HG02623 (cell line): ENCODE measurements around the gene GLRX2.
A peak's percentile ranks its signal among the peaks of the same experiment; 100 is the strongest.

Experiments
- ATAC-seq: cut with Tn5 transposase; IDR thresholded peaks from one replicate; pipeline ENCODE4 v1.9.1; 2021; ENCODE audit warnings: moderate library complexity; ENCODE audit not compliant: unreplicated experiment

Gene GLRX2

DNA sequence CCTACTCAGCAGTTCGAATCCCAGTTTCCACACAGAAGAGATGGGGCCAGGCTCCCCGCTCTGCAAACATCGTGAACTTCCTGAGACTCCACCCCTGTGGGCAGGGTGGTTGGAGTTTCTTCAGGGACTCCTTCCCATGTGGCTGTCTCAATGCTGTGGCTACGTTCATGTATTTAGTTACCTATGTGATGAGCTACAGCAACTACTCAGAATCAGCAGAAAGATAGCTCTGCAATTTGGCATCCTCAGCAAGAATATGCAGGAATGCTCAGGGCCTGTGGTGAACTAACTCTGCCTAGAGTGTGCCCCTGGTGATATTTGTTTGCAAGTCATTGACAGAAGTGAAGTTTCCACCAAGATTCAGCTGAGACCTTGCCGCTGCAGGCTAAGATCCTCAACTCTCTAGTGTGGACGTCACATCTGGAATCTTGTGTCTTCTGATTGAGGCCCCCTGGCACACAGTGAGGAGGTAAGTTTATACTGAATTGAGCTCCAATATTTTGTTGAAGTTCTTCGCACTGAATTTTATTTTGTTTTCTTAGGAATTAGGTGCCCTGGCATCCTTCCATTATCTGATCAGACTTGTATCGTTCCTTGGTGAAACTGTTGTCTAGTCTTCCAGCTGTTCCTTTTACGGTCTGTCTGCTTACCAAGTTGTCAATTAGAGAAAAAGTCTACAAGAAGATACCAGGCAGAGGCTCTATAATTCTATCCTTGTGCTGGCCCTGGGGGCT lies 8.2 kb upstream of the GLRX2 start:
- ATAC-seq: no peak

DNA sequence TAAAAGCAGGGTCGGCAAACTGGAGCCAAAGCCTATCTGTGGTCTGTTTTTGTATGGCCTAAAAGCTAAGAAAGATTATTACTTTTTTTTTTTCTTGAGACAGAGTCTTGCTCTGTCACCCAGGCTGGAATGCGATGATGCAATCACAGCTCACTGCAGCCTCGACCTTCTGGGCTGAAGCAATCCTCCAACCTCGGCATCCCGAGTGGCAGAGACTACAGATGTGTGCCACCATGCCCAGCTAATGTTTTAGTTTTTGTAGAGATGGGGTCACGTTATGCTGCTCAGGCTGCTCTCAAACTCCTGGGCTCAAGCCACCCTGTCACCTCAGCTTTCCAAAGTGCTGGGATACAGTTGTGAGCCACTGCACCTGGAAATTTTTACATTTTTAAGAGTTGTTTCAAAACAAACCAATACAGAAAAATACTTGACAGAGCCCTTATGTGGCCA lies 6.5 kb upstream of the GLRX2 start:
- ATAC-seq: no peak

DNA sequence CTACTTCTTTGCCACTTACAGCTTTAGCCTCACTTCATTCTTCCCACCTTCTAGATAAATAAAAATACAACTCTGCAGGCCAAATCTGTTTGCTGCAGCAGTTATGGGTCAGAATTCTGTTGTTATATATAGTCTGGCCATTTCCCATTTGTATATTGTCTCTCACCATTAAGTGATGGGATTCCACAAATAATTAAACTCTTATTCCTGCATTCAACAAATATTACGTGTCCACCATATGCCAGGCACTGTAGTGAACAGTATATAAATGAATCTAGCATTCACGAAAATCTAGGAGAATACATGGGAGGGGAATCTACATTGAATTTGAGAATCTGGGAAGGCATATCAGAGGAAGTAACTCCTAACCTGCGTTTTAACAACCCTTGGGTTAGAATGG lies 5.7 kb upstream of the GLRX2 start:
- ATAC-seq: no peak

DNA sequence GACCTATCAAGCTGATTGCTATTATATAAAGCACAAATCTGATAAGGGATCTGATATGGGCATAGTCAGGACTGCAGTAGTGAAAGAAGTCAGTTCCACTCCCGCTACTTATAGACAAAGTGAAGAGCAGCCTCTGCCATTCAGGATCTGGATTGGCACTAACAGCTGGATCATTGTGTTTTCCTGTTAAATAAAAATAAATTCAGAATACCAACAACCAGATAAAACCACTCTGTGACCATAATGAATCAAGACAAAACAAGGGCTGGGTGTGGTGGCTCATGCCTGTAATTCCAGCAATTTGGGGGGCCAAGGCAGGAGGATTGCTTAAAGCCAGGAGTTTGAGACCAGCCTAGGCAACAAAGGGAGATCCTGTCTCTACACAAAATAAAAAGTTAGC lies 5.0 kb upstream of the GLRX2 start:
- no peak for ATAC-seq

DNA sequence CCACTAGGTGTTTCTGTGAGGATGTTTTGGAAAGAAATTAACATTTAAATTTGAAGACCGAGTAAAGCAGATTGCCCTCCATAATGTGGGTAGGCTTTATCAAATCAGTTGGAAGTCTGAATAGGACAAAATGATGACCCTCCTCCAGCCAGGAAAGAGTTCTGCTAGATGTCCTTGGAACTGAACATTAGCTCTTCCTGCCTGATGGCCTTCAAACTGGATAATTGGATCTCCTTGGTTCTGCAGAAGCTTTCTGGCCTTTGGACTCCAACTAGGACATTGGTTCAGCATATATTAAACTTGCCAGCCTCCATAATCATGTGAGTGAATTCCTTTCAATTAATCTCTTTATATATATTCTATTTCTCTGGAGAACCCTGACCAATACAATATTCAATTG lies 4.4 kb upstream of the GLRX2 start:
- no peak for ATAC-seq

DNA sequence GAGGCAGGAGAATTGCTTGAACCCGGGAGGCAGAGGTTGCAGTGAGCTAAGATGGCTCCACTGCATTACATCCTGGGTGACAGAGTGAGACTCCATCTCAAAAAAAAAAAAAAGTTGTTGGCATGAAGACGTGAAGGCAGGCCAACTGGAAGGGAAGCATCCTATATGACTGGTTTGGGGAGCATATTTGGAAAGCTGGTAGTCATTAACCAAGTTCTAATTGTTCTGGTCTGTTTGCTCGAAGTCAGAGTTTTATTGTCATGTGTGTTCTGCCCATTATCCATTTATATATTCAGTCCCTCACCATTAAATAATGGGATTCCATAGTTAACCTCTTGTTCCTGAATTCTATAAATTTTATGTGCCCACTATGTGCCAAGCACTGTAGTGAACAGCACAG lies 3.3 kb upstream of the GLRX2 start:
- ATAC-seq: no peak

DNA sequence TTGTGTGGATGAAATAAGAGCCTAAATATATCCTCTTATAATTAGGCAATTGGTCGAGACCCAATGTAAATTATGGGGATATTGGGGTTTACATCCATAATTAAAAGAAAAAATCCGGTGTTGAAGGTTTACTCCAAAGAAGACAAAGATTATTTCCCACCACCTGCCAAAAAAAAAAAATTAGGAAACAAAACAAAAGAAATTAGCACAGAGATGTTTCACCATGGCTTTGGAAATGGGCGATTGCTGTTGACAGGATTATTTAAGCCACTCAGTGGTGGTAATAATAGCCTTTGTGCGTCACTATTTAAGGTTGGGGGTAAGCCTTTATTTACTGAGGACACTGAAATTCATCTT lies 585 bp upstream of the GLRX2 start:
- no peak for ATAC-seq

DNA sequence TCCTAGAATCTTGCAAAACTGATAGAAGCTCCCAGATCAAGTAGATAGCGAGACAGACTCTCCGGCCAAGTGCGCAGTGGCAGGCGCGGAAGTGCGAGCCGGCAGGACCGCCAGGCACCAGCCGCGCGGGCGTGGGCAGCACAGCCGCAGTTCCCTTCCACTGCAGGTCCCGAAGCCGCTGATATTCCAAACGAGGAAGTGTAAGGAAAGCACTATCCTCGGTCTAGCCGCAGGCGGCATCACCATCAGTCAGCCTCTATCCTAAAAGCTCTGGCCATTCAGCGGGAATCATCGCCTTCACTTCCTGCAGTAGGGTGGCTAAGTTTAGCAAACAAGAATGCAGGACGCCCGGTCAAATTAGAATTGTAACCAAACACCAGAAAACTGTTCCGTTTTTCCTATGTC lies 710 bp downstream of the GLRX2 start:
- ATAC-seq: peak; percentile 33

DNA sequence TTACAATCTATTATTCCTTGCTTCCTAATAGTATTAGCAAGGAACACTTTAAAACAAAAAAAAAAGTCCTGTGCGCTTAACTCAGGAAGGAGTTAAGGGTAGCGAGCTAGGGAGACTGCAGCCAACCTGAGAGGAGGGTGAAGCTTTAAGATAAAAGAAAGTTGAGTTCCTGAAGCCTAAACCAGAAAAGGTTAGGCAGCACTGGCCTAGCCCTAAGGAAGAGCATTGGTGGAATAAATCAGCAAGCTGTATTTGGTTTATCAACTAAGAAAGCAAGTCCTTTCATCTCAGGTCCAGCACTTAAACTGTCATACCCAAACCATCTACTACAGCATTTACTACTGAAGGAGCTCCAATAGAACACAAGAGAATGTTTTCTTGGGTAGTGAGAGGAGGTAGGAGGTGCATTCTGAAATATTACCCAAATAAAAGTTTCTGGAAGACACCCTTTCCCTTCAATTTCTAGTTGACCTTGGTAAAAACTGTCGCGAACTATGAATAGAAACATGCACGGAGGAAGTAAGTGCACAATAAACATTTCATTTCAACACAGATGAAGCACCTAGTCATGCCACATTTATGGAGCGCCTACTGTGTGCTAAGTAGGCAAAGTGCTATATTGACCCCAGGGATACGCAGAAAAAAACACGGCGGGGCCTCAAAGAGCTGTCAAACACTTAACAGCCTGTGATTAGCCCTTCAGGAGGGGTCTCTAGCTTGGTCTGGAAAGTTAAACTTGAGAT lies 1.3 kb downstream of the GLRX2 start:
- ATAC-seq: no peak

DNA sequence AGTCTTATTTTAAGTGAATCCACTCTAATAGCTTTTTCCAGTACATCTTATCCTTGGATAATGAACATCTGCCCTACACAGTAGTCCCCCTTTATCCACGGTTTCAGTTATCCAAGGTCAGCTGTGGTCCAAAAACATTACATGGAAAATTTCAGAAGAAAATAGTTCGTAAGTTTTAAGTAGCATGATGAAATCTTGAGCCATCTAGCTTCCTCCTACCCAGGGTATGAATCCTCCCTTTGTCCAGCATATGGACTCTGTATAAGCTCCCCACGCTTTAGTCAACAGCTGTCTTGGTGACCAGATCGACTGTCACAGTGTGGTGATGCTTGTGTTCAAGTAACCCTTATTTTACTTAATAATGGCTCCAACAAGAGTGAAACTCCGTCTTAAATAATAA lies 2.6 kb downstream of the GLRX2 start:
- ATAC-seq: no peak

DNA sequence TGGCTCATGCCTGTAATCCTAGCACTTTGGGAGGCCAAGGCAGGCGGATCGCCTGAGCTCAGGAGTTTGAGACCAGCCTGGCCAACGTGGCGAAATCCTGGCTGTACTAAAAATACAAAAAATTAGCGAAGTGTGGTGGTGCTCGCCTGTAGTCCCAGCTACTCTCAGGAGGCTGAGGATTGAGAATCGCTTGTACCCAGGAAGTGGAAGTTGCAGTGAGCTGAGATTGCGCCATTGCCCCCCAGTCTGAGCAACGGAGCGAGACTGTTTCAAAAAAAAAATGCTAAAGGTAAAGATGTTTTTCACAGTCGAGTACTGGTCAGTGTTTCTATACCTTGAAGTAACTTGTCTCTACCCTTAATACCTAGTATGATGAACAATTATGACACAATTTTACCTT lies 11.1 kb downstream of the GLRX2 start:
- ATAC-seq: no peak

DNA sequence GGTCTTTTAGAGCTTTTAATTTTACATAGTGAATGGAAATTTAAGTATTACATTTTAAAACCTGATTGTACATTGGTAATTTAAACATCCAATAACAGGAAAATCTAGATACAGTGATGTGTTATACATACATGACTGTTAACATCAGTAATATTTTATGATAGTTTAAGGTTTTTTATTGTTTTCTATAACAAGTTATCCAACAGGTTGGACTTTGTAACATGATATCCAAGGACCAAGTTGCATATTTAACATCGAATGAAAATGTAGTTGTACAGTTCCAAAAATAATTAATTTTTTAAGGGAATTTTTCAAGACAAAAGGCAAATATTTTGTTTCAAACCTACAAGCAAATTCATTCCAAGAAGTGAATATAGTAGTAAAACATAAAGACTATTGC lies 14.3 kb downstream of the GLRX2 start:
- ATAC-seq: no peak

DNA sequence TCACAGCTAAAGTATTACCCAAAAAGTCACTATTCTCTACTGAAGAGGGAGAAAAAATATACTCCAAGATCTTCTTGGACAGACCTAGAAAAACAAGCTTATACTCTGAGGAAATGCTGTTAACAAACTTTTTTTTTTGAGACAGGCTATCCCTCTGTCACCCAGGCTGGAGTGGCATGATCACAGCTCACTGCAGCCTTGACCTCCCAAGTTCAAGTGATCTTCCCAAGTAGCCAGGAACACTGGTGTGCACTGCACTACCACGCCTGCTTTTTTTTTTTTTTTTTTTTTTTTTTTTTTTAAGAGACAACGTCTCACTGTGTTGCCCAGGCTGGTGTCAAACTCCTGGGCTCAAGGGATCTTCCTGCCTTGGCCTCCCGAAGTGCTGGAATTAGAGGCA lies 17.3 kb downstream of the GLRX2 start:
- ATAC-seq: no peak

DNA sequence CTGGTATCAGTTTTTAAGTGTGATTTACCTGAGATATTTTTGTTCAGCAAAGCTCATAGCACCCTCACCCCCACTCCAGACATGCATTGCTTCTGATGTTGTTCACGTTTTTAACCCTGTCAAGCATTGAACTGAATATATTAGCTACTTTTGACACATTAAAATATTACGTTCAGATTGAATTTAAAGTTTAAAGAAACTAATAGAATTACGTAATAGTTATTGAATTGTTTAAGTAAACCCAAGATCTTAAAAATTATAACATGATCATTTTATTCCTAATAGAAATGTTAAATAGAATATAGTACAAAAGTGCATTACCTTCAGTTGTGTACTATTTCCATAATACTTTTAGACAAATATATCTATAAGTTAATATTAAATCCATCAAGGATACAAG lies 18.9 kb downstream of the GLRX2 start:
- no peak for ATAC-seq

DNA sequence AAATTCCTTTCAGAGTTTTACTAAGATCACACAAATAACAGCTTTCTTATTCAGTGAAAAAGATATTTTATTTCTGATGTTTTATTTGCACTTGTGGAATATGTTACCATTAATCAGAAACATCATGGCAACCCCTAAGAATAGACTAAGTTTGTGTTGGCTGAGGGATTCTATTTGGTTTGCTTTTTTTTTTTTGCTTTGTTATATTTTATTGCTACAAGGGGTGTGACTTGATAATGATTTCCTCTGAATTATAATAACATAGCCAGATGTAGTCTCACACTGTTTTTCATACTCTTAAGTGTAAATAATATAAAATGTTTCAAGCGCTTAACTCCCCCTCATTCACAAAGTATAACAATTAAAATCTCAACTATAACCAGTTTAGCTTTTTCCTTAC lies 20.0 kb downstream of the GLRX2 start:
- no peak for ATAC-seq

DNA sequence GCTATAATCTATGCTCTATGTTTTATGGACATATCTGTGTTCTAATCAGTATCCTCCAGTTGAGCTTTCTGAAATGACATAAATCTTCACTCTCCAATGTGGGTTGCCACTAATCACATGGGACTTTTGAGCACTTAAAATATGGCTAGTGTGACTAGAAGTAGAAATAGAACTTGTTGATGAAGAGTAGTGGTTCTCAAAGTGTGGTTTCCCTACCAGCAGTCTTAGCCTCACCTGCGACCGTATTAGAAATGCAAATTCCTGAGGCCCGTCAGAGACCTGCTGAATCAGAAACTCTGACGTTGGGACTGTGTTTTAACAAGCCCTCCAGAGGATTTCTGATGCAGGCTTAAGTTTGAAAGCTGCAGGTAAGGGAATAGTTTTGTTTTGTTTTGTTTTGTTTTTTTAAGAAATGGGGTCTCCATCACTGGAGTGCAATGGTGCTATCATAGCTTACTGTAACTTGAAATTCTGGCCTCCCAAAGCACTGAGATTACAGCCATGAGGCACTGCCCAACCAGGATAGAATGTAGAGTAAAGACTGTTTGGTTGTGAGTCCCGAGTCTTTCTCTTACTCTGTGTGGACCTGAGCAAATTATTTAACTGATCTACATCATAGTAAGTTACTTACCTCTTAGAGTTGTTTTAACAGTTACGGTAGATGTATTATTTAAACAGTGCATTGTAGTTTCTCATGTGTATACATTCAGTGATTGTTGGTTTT lies 21.7 kb downstream of the GLRX2 start:
- ATAC-seq: peak; percentile 97

DNA sequence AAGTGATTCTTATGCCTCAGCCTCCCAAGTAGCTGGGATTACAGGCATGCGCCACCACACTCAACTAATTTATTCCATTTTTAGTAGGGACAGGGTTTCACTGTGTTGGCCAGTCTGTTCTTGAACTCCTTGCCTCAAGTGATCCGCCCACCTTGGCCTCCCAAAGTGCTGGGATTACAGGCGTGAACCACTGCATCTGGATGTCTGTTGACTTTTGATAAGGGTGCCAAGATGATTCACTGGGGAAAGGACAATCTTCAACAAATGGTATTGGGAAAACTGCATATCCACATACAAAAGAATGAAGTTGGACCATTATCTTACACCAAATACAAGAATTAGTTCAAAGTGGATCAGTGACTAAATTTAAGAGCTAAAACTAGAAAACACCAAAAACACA lies 26.0 kb downstream of the GLRX2 start:
- ATAC-seq: no peak

DNA sequence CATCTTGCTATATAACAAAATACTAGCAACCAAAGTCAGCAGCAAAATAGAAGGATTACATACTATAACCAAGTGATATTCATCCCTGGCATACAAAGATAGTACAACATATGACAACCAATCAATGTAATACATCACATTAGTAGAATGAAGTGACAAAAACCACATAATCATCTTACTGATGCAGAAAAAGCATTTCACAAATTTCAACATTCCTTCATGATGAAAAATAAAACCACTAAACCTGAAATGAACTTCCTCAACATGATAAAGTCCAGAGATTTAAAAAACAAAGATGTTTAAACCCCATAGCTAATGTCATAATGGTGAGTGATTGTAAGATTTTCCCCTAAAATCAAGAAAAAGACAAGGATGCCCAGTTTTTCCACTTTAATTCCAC lies 27.2 kb downstream of the GLRX2 start:
- no peak for ATAC-seq

DNA sequence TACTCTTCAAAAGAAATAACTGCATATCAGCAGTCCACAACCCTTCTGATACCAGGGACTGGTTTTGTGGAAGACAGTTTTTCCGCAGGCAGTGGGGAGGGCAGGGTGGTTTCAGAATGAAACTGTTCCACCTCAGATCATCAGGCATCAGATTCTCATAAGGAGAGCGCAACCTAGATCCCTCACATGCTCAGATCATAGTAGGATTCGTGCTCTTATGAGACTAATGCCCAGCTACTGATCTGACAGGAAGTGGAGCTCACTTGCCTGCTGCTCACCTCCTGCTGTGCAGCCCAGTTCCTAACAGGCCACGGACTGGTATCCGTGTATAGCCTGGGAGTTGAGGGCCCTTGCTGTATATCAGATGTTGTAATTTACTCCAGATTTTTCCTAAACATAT lies 34.3 kb downstream of the GLRX2 start:
- peak; percentile 47 for ATAC-seq

DNA sequence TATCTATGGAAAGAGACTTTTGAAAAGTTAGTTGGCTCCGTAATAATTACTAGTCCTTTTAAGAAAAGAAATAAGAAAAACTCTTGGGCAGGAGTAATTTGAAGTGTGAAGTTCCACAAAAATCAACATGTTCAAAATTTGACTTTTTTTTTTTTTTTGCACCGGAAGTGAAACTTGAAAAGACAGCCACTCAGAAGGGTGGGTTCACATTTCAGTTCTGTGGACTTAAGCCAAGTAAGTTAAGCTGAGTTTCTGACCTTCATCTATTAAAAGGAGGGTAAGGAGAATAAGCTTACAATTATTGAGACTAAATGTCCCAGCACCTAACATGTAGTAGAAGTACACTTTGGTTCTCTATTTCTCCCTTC lies 34.8 kb downstream of the GLRX2 start:
- no peak for ATAC-seq

DNA sequence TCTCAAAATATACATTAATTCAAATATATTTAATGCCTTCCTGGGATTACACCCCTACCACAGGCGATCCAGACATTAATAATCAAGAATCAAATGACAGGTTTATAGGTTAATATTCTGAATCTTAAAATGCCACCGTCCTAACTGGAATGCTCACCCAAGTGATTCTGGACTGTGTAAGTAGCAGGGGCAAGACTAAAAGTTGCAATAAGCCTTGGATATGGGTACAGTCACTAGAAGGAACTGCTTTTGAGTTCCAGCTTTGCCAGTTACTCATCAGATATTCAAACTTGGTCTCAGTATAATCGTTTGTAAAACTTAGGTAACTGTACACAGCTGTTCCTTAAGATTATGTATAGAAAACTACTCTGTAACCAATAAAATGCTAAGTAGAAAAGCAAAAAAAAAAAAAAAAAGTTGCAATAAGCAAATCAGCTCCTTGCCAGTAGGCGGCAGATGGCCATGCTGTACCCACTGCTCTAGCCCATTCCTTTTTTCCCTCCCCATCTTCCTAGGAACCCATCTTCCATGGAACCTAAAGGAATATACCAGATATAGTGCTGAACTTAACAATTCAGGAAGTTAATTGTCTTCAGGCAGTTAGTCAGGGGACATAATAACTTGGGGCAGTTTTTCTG lies 35.3 kb downstream of the GLRX2 start:
- ATAC-seq: no peak

DNA sequence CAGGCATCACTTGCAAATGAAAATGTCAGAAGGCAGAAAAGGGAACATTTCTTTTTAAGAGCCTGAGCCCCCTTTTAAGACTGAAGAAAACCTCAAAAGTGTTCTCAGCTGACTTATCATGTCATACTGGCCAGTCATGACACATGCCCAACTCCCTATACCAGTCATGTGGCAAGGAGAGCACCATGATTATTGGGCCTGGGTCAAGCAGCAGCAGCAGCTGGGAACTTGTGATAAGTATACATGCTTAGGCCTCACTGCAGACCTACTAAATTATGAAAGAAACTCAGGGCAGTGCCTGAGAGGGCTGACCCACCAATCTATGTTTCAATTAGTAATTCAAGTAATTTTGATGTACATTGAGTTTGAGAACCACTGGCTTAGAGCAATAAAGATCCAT lies 37.2 kb downstream of the GLRX2 start:
- ATAC-seq: no peak
